ENCODE results near the gene KCNIP4. TPM values are rescaled to one million over a fixed set of nuclear protein-coding genes. Genes with fewer than 3 reads are reported as not detected.

Gene KCNIP4
- total and polyA plus RNA-seq, 2 of the 4 experiments (the other 2 are of a cell fraction) = not detected

GRCh38 chr4:21806991-21807390 is 141.6 kb downstream of the KCNIP4 start:
- no peak overlapping the region for H4K5ac ChIP-seq (ENCODE audit: low read depth, low read length)
- no peaks in the 10 kb centered on the region for H3K4me1 ChIP-seq (ENCODE audit: control insufficient read depth, insufficient read depth, low read length)
- H2BK5ac ChIP-seq (ENCODE audit: low read depth, low read length, poor library complexity, severe bottlenecking) = no peak overlapping the region
- no peak overlapping the region for H2BK15ac ChIP-seq (ENCODE audit: low read depth, low read length)
- no peak overlapping the region for H2AK5ac ChIP-seq (ENCODE audit: low read depth, low read length)
- no peak overlapping the region for H2BK20ac ChIP-seq (ENCODE audit: low read depth, low read length)
- no peak overlapping the region for H3K4ac ChIP-seq (ENCODE audit: low read depth, low read length)
- H2AFZ ChIP-seq (replicated peaks; ENCODE audit: low read length, poor library complexity) = no peak overlapping the region
- no peaks in the 10 kb centered on the region for H3K27me3 ChIP-seq (ENCODE audit: control insufficient read depth, insufficient read depth, low read length)
- intact Hi-C loops (cut with micrococcal nuclease) (no loop called here), in situ Hi-C loops (cut with MboI; ENCODE audit: low sequenced_read_pairs) (loop anchor here (25.0 kb wide), 1 partner anchor 105 kb away; no protein-coding TSS in a partner anchor), dilution Hi-C loops (cut with HindIII; ENCODE audit: low sequenced_read_pairs, unreplicated experiment) (no loop called here)
- no peak overlapping the region for H4K8ac ChIP-seq (ENCODE audit: low read depth in 2 of 2, low read length in 2 of 2)
- H3K4me3 ChIP-seq (ENCODE audit: insufficient read depth, low read depth, low read length) = no peak overlapping the region
- H3K14ac ChIP-seq (replicated peaks; ENCODE audit: low read depth, low read length) = no peak overlapping the region
- CTCF ChIA-PET = no interaction called here
- H3K36me3 ChIP-seq (ENCODE audit: control insufficient read depth, insufficient read depth, low read length) = no peaks in the 10 kb centered on the region
- H2AK9ac ChIP-seq (replicated peaks; ENCODE audit: low read depth, low read length, poor library complexity) = no peak overlapping the region
- POLR2A ChIA-PET (ENCODE audit: unreplicated experiment) = no interaction called here
- no peak overlapping the region for H3K23ac ChIP-seq (ENCODE audit: low read depth, low read length)
- no peaks in the 10 kb centered on the region for H3K9me1 ChIP-seq (ENCODE audit: insufficient read depth, low read length)
- H2BK120ac ChIP-seq (ENCODE audit: low read depth, low read length) = no peak overlapping the region
- DNase-seq = no peak
- WGBS, 2 experiments (ENCODE audit: extremely low coverage in 2 of 2, insufficient read length in 1 of 2) = no CpG with 5 or more reads among the region's 3 CpGs
- no peak overlapping the region for H3K18ac ChIP-seq (ENCODE audit: low read depth, low read length)
- H3K56ac ChIP-seq (ENCODE audit: extremely low read depth, insufficient read depth, low read length) = no peak overlapping the region
- no peak overlapping the region for H4K91ac ChIP-seq (ENCODE audit: insufficient read depth, low read depth, low read length)
- no peak for ATAC-seq (ENCODE audit: low read depth)
- H3K9me3 ChIP-seq (ENCODE audit: control insufficient read depth, insufficient read depth, low read length) = no peaks in the 10 kb centered on the region
- H4K20me1 ChIP-seq (ENCODE audit: insufficient read depth, low read length) = no peaks in the 10 kb centered on the region
- no peak overlapping the region for H3K4me2 ChIP-seq (ENCODE audit: low read depth, low read length)
- no peak overlapping the region for H3K9ac ChIP-seq (ENCODE audit: low read depth, low read length)
- BruUV-seq (replicated peaks) = no TSS peak
- no peak for TF ChIP-seq CHD1 (IDR thresholded peaks at IDR 0.05; ENCODE audit: low read depth, low read length)
- no peak for TF ChIP-seq USF2 (IDR thresholded peaks at IDR 0.05; ENCODE audit: low read depth, low read length)
- no peak for TF ChIP-seq RAD21 (IDR thresholded peaks at IDR 0.05; ENCODE audit: low read length)
- TF ChIP-seq CTCF (conservative IDR thresholded peaks at IDR 0.05; ENCODE audit: low read depth, low read length) = no peak
- TF ChIP-seq MAZ (IDR thresholded peaks at IDR 0.05; ENCODE audit: borderline replicate concordance, low read depth, low read length) = no peak
- no peak for TF ChIP-seq POLR2A (IDR thresholded peaks at IDR 0.05; ENCODE audit: low read depth, low read length)
- TF ChIP-seq RFX5 (IDR thresholded peaks at IDR 0.05; ENCODE audit: low read depth, low read length) = no peak
- no peak for TF ChIP-seq ELK1 (IDR thresholded peaks at IDR 0.05; ENCODE audit: borderline replicate concordance, low read depth, low read length)
- no peak for TF ChIP-seq FOS (IDR thresholded peaks at IDR 0.05; ENCODE audit: low read depth, low read length)
- TF ChIP-seq MAFK (IDR thresholded peaks at IDR 0.05; ENCODE audit: low read depth, low read length) = no peak
- no peak for TF ChIP-seq SMC3 (IDR thresholded peaks at IDR 0.05; ENCODE audit: low read depth, low read length)
- TF ChIP-seq MXI1 (IDR thresholded peaks at IDR 0.05; ENCODE audit: borderline replicate concordance, low read depth, low read length) = no peak
- TF ChIP-seq BHLHE40 (IDR thresholded peaks at IDR 0.05; ENCODE audit: low read depth, low read length) = no peak
- TF ChIP-seq NFE2L2 (IDR thresholded peaks at IDR 0.05; ENCODE audit: low read depth, low read length) = no peak
- TF ChIP-seq CEBPB (IDR thresholded peaks at IDR 0.05; ENCODE audit: low read depth, low read length) = no peak
- no peak for TF ChIP-seq RCOR1 (IDR thresholded peaks at IDR 0.05; ENCODE audit: insufficient replicate concordance, low read length)
- H3K27ac ChIP-seq (ENCODE audit: insufficient read depth, low read length) = no peak overlapping the region
- H3K79me1 ChIP-seq (ENCODE audit: low read depth in 1 of 2, low read length in 2 of 2) = no peaks in the 10 kb centered on the region
